Measurements from ENCODE around the gene MAP3K9.
"Not testable (repeated sequence)": the region's sequence is repeated elsewhere in the genome, so short reads cannot be mapped to it uniquely, and the experiment has no call there.

The MAP3K9 gene

GRCh38 chr14:70855486-70855885 is 46.2 kb upstream of the MAP3K9 start:
- H3K4me1 ChIP-seq, result no peaks in the 10 kb centered on the region
- no peaks in the 10 kb centered on the region for H3K9me3 ChIP-seq (ENCODE audit: control insufficient read depth, low read length)
- H3K9ac ChIP-seq, result no peak overlapping the region
- H3K4me2 ChIP-seq (ENCODE audit: low read length), result no peak overlapping the region
- H3K36me3 ChIP-seq (ENCODE audit: control insufficient read depth, insufficient read depth, low read length), result no peaks in the 10 kb centered on the region
- no peak for TF ChIP-seq CTCF (IDR thresholded peaks at IDR 0.05)
- no peak overlapping the region for H3K4me3 ChIP-seq (ENCODE audit: low read depth, low read length)
- H2AFZ ChIP-seq, result no peak overlapping the region
- no peaks in the 10 kb centered on the region for H3K27me3 ChIP-seq (ENCODE audit: control insufficient read depth, insufficient read depth, low read length)
- H3K79me2 ChIP-seq, result no peaks in the 10 kb centered on the region
- H3K27ac ChIP-seq, result no peak overlapping the region

GRCh38 chr14:70853658-70854057 is 44.3 kb upstream of the MAP3K9 start:
- H3K4me2 ChIP-seq (ENCODE audit: low read length); H2AFZ ChIP-seq; H3K79me2 ChIP-seq; H3K4me3 ChIP-seq (ENCODE audit: low read depth, low read length); H3K27me3 ChIP-seq (ENCODE audit: control insufficient read depth, insufficient read depth, low read length); H3K36me3 ChIP-seq (ENCODE audit: control insufficient read depth, insufficient read depth, low read length); H3K27ac ChIP-seq; H3K9me3 ChIP-seq (ENCODE audit: control insufficient read depth, low read length); H3K9ac ChIP-seq; H3K4me1 ChIP-seq: not testable (repeated sequence)

- no peaks in the 10 kb centered on the region for H3K9me3 ChIP-seq (ENCODE audit: control insufficient read depth, low read length)
- no peak overlapping the region for H3K27ac ChIP-seq
- no peaks in the 10 kb centered on the region for H3K36me3 ChIP-seq (ENCODE audit: control insufficient read depth, insufficient read depth, low read length)
- H3K4me2 ChIP-seq (ENCODE audit: low read length), result no peak overlapping the region
- no peaks in the 10 kb centered on the region for H3K79me2 ChIP-seq
- H3K4me1 ChIP-seq, result no peaks in the 10 kb centered on the region
- H3K9ac ChIP-seq, result no peak overlapping the region
- TF ChIP-seq CTCF (IDR thresholded peaks at IDR 0.05), result no peak
- no peak overlapping the region for H2AFZ ChIP-seq
- H3K4me3 ChIP-seq (ENCODE audit: low read depth, low read length), result no peak overlapping the region
- H3K27me3 ChIP-seq (ENCODE audit: control insufficient read depth, insufficient read depth, low read length), result no peaks in the 10 kb centered on the region
Observed at GRCh38 chr14:70847406-70848090, 38.2 kb upstream of the MAP3K9 start.

GRCh38 chr14:70845601-70846000 is 36.3 kb upstream of the MAP3K9 start:
- Histone ChIP-seq H3K4me1 (no peaks in the 10 kb centered on the region), H3K4me3 (ENCODE audit: low read depth, low read length) (no peak overlapping the region), H3K4me2 (ENCODE audit: low read length) (no peak overlapping the region), H3K79me2 (no peaks in the 10 kb centered on the region), H3K27me3 (ENCODE audit: control insufficient read depth, insufficient read depth, low read length) (no peaks in the 10 kb centered on the region), H3K9me3 (ENCODE audit: control insufficient read depth, low read length) (no peaks in the 10 kb centered on the region), H3K36me3 (ENCODE audit: control insufficient read depth, insufficient read depth, low read length) (no peaks in the 10 kb centered on the region), H3K27ac (no peak overlapping the region), H3K9ac (no peak overlapping the region), H2AFZ (no peak overlapping the region)
- TF ChIP-seq CTCF (IDR thresholded peaks at IDR 0.05), result no peak

GRCh38 chr14:70842851-70843462 is 33.6 kb upstream of the MAP3K9 start:
- no peaks in the 10 kb centered on the region for H3K4me1 ChIP-seq
- no peaks in the 10 kb centered on the region for H3K9me3 ChIP-seq (ENCODE audit: control insufficient read depth, low read length)
- H3K27ac ChIP-seq, result no peak overlapping the region
- no peak overlapping the region for H3K4me3 ChIP-seq (ENCODE audit: low read depth, low read length)
- no peaks in the 10 kb centered on the region for H3K36me3 ChIP-seq (ENCODE audit: control insufficient read depth, insufficient read depth, low read length)
- H3K27me3 ChIP-seq (ENCODE audit: control insufficient read depth, insufficient read depth, low read length), result no peaks in the 10 kb centered on the region
- no peak for TF ChIP-seq CTCF (IDR thresholded peaks at IDR 0.05)
- no peaks in the 10 kb centered on the region for H3K79me2 ChIP-seq
- H2AFZ ChIP-seq, result no peak overlapping the region
- no peak overlapping the region for H3K4me2 ChIP-seq (ENCODE audit: low read length)
- no peak overlapping the region for H3K9ac ChIP-seq

All from parathyroid adenoma (tissue), 2 donors.